ENCODE results near the gene PTPRD. TPM values are rescaled to one million over a fixed set of nuclear protein-coding genes. Genes with fewer than 3 reads are reported as not detected.

PTPRD gene
- total RNA-seq, 1 experiment from 2014 or later: 1.8 TPM

DNA sequence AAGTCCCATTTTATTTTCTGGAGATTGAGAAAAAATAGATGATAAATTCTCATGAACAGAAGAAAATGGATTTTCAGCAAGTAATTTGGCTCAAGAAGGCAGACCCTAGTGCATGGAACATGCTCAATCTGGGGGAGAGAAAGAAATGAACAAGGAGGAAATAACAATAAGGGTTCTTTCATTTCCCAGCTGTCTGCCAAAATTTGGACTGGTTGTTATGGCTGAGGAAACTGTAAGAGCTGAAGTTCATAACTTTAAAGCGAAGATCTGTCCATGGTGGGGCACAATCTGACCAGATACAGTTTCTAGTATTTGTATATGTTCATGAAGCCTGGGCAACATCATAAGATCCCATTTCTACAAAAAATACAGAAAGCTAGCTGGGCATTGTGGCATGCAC is 1426.7 kb downstream of the PTPRD start:
- DNase-seq: no peak
- H3K4me3 Mint-ChIP-seq (ENCODE audit: low read depth, unreplicated experiment): no peak overlapping the region
- intact Hi-C loops (cut with micrococcal nuclease; ENCODE audit: unreplicated experiment): no loop called here
- no peaks in the 10 kb centered on the region for H3K36me3 Mint-ChIP-seq (ENCODE audit: insufficient read depth, unreplicated experiment)
- no TSS peak for BruUV-seq (replicated peaks)
- H3K27ac Mint-ChIP-seq (ENCODE audit: unreplicated experiment): no peak overlapping the region
- no peaks in the 10 kb centered on the region for H3K4me1 Mint-ChIP-seq (ENCODE audit: low read depth, unreplicated experiment)
- TF ChIP-seq, protein P1, sequence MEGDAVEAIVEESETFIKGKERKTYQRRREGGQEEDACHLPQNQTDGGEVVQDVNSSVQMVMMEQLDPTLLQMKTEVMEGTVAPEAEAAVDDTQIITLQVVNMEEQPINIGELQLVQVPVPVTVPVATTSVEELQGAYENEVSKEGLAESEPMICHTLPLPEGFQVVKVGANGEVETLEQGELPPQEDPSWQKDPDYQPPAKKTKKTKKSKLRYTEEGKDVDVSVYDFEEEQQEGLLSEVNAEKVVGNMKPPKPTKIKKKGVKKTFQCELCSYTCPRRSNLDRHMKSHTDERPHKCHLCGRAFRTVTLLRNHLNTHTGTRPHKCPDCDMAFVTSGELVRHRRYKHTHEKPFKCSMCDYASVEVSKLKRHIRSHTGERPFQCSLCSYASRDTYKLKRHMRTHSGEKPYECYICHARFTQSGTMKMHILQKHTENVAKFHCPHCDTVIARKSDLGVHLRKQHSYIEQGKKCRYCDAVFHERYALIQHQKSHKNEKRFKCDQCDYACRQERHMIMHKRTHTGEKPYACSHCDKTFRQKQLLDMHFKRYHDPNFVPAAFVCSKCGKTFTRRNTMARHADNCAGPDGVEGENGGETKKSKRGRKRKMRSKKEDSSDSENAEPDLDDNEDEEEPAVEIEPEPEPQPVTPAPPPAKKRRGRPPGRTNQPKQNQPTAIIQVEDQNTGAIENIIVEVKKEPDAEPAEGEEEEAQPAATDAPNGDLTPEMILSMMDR (IDR thresholded peaks at IDR 0.05; ENCODE audit: unreplicated experiment): no peak
- H3K9me3 Mint-ChIP-seq (ENCODE audit: low read depth, unreplicated experiment): peaks cover 2% of the 10 kb centered on the region
- H3K27me3 Mint-ChIP-seq (ENCODE audit: unreplicated experiment): no peaks in the 10 kb centered on the region
- CTCF ChIA-PET: interaction anchor here (0.6 kb wide), 1 partner anchor 28 kb away, joined by 3 read pairs; no protein-coding TSS in a partner anchor

- Mint-ChIP-seq H3K27ac (ENCODE audit: unreplicated experiment) (no peak overlapping the region), H3K4me3 (ENCODE audit: low read depth, unreplicated experiment) (no peak overlapping the region), H3K36me3 (ENCODE audit: insufficient read depth, unreplicated experiment) (no peaks in the 10 kb centered on the region), H3K9me3 (ENCODE audit: low read depth, unreplicated experiment) (no peaks in the 10 kb centered on the region), H3K27me3 (ENCODE audit: unreplicated experiment) (no peaks in the 10 kb centered on the region), H3K4me1 (ENCODE audit: low read depth, unreplicated experiment) (no peaks in the 10 kb centered on the region)
- TF ChIP-seq, protein P1 (IDR thresholded peaks at IDR 0.05; ENCODE audit: unreplicated experiment): no peak
- intact Hi-C loops (cut with micrococcal nuclease; ENCODE audit: unreplicated experiment): no loop called here
- DNase-seq: no peak
- no TSS peak for BruUV-seq (replicated peaks)
- CTCF ChIA-PET: no interaction called here
Observed at GRCh38 chr9:9182431-9182830, 1430.4 kb downstream of the PTPRD start.

- TF ChIP-seq, protein P1 (IDR thresholded peaks at IDR 0.05; ENCODE audit: unreplicated experiment): no peak
- H3K27ac Mint-ChIP-seq (ENCODE audit: unreplicated experiment): no peak overlapping the region
- no peak overlapping the region for H3K4me3 Mint-ChIP-seq (ENCODE audit: low read depth, unreplicated experiment)
- BruUV-seq (replicated peaks): no TSS peak
- no peak for DNase-seq
- intact Hi-C loops (cut with micrococcal nuclease; ENCODE audit: unreplicated experiment): no loop called here
- no peaks in the 10 kb centered on the region for H3K4me1 Mint-ChIP-seq (ENCODE audit: low read depth, unreplicated experiment)
- H3K27me3 Mint-ChIP-seq (ENCODE audit: unreplicated experiment): no peaks in the 10 kb centered on the region
- CTCF ChIA-PET: no interaction called here
- no peaks in the 10 kb centered on the region for H3K36me3 Mint-ChIP-seq (ENCODE audit: insufficient read depth, unreplicated experiment)
- H3K9me3 Mint-ChIP-seq (ENCODE audit: low read depth, unreplicated experiment): no peaks in the 10 kb centered on the region
Observed at GRCh38 chr9:9177081-9177480, 1435.7 kb downstream of the PTPRD start.

DNA sequence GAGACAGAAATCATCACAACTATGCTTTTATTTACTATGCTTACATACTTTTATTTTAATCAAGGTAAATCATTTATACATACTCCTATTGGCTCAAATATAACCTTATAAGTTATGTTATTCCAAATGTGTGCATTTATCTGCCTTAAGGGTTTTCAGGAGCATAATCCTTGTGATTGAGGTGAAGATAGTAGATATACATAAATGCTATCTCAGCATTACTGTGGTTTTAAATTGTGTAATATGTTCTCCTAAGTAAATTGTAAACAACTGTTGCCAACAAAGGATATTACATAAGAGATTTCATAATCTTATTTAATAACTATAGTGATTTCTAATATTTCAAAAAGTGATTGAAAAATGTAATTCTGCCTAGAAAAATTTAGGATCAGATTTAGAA is 1438.4 kb downstream of the PTPRD start:
- no peaks in the 10 kb centered on the region for H3K4me1 Mint-ChIP-seq (ENCODE audit: low read depth, unreplicated experiment)
- no peak overlapping the region for H3K27ac Mint-ChIP-seq (ENCODE audit: unreplicated experiment)
- H3K4me3 Mint-ChIP-seq (ENCODE audit: low read depth, unreplicated experiment): no peak overlapping the region
- no TSS peak for BruUV-seq (replicated peaks)
- H3K27me3 Mint-ChIP-seq (ENCODE audit: unreplicated experiment): no peaks in the 10 kb centered on the region
- no peak for DNase-seq
- CTCF ChIA-PET: no interaction called here
- TF ChIP-seq, protein P1 (IDR thresholded peaks at IDR 0.05; ENCODE audit: unreplicated experiment): no peak
- no peaks in the 10 kb centered on the region for H3K9me3 Mint-ChIP-seq (ENCODE audit: low read depth, unreplicated experiment)
- no peaks in the 10 kb centered on the region for H3K36me3 Mint-ChIP-seq (ENCODE audit: insufficient read depth, unreplicated experiment)
- intact Hi-C loops (cut with micrococcal nuclease; ENCODE audit: unreplicated experiment): no loop called here

Measured in Calu3 (cell line).